Osteoblast (primary cell): ENCODE data around the gene CDSN. TPM values are rescaled to one million over a fixed set of nuclear protein-coding genes. Genes with fewer than 3 reads are reported as not detected.

Experiments
- DNase-seq: peaks from one replicate; pipeline ENCODE4 v3.0.0; 2011; ENCODE audit warnings: low spot score, mixed read lengths; ENCODE audit not compliant: insufficient read length; ENCODE audit errors: missing footprints
- H2AFZ ChIP-seq: 2 replicates; pipeline ENCODE4 v1.6.0; 2011; ENCODE audit warnings: mild to moderate bottlenecking, low read length
- H3K27ac ChIP-seq: 2 replicates; pipeline ENCODE4 v1.5.1; 2011; ENCODE audit warnings: mild to moderate bottlenecking, low read depth, low read length, moderate library complexity
- H3K27me3 ChIP-seq: 2 replicates; pipeline ENCODE4 v1.6.0; 2012; ENCODE audit warnings: mild to moderate bottlenecking, control low read depth, inconsistent platforms, low read length, moderate library complexity; ENCODE audit not compliant: insufficient read depth
- H3K36me3 ChIP-seq: 2 replicates; pipeline ENCODE4 v1.5.1; 2011; ENCODE audit warnings: mild to moderate bottlenecking, low read length, control low read depth, moderate library complexity; ENCODE audit not compliant: insufficient read depth
- H3K4me1 ChIP-seq: 2 replicates; pipeline ENCODE4 v1.5.1; 2011; ENCODE audit warnings: mild to moderate bottlenecking, low read length, control low read depth, moderate library complexity; ENCODE audit not compliant: insufficient read depth
- H3K4me2 ChIP-seq: 2 replicates; pipeline ENCODE4 v1.6.0; 2011; ENCODE audit warnings: mild to moderate bottlenecking, low read length; ENCODE audit not compliant: insufficient read depth
- H3K4me3 ChIP-seq: fragments of 200-600 bp; sonication (generic); 3 replicates; pipeline ENCODE4 v1.5.1; 2012; ENCODE audit warnings: mild to moderate bottlenecking, low read length, inconsistent platforms; ENCODE audit not compliant: insufficient read depth
- H3K79me2 ChIP-seq: 2 replicates; pipeline ENCODE4 v1.6.0; 2012; ENCODE audit warnings: mild to moderate bottlenecking, low read length, control low read depth, inconsistent platforms; ENCODE audit not compliant: insufficient read depth
- H3K9me3 ChIP-seq: 2 replicates; pipeline ENCODE4 v1.5.1; 2011; ENCODE audit warnings: low read depth, low read length, control low read depth
- H4K20me1 ChIP-seq: 2 replicates; pipeline ENCODE4 v1.6.0; 2012; ENCODE audit warnings: mild to moderate bottlenecking, low read length, control low read depth; ENCODE audit not compliant: insufficient read depth
- total RNA-seq: library from RNA; depleted of rRNA; stranded (reverse); fragments of >200 nt; gene quantifications from 2 replicates; pipeline ENCODE4 v1.2.3, GENCODE V29; 2012
- TF ChIP-seq, protein P1 (sequence below): IDR thresholded peaks from 2 replicates; pipeline ENCODE4 v1.5.1; 2011; ENCODE audit warnings: mild to moderate bottlenecking, low read depth, low read length, moderate library complexity; ENCODE audit errors: extremely low read depth

The CDSN gene
- total RNA-seq, 1 donor, result not detected

GRCh38 chr6:31113861-31114540 lies 6.2 kb downstream of the CDSN start:
- peaks cover 24% of the 10 kb centered on the region for H3K27me3 ChIP-seq
- no peaks in the 10 kb centered on the region for H4K20me1 ChIP-seq
- H3K79me2 ChIP-seq, result no peaks in the 10 kb centered on the region
- peak overlapping the region; percentile 64 for H3K4me2 ChIP-seq
- DNase-seq, result peak; percentile 81
- no peak overlapping the region for H3K27ac ChIP-seq
- H3K36me3 ChIP-seq, result no peaks in the 10 kb centered on the region
- no peak overlapping the region for H3K4me3 ChIP-seq
- H3K4me1 ChIP-seq, result peaks cover 18% of the 10 kb centered on the region
- TF ChIP-seq, protein P1, sequence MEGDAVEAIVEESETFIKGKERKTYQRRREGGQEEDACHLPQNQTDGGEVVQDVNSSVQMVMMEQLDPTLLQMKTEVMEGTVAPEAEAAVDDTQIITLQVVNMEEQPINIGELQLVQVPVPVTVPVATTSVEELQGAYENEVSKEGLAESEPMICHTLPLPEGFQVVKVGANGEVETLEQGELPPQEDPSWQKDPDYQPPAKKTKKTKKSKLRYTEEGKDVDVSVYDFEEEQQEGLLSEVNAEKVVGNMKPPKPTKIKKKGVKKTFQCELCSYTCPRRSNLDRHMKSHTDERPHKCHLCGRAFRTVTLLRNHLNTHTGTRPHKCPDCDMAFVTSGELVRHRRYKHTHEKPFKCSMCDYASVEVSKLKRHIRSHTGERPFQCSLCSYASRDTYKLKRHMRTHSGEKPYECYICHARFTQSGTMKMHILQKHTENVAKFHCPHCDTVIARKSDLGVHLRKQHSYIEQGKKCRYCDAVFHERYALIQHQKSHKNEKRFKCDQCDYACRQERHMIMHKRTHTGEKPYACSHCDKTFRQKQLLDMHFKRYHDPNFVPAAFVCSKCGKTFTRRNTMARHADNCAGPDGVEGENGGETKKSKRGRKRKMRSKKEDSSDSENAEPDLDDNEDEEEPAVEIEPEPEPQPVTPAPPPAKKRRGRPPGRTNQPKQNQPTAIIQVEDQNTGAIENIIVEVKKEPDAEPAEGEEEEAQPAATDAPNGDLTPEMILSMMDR, result no peak
- H2AFZ ChIP-seq, result peak overlapping the region; percentile 49
- no peaks in the 10 kb centered on the region for H3K9me3 ChIP-seq

DNA sequence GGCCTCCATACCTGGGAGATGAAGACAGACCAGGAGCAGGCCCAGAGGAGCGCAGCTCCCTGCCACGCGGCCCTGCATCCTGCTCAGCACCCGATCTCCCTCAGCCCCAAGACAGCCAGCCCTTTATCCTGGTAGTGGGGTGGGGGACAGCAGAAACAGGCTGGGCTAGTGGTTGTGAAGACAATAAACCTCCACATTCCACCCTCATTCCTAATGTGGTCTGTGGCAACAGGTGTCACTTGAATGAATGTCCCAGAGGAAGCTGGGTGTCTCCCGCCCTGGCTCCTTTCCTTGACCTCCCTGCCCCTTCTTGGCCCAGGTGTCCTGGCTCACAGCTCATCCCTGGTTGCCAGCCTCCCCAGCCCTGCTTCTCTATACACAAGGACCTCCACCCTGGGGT lies 7.8 kb downstream of the CDSN start, which contains the start of gene C6orf15:
Gene C6orf15 (minus strand): TSS at position 98 of the 400 bp plus-strand sequence. CDS start 20 bp downstream, at position 78.
- H3K4me1 ChIP-seq, result peaks cover 18% of the 10 kb centered on the region
- no peaks in the 10 kb centered on the region for H4K20me1 ChIP-seq
- no peak within 1 kb of the TSS for H3K27ac ChIP-seq
- no peaks in the 10 kb centered on the region for H3K79me2 ChIP-seq
- no peaks in the 10 kb centered on the region for H3K9me3 ChIP-seq
- H3K4me2 ChIP-seq, result no peak within 1 kb of the TSS
- H3K27me3 ChIP-seq, result peaks cover 28% of the 10 kb centered on the region
- H3K36me3 ChIP-seq, result no peaks in the 10 kb centered on the region
- TF ChIP-seq, protein P1, result no peak
- no peak within 1 kb of the TSS for H3K4me3 ChIP-seq
- H2AFZ ChIP-seq, result no peak within 1 kb of the TSS
- DNase-seq, result peak; percentile 21

GRCh38 chr6:31111712-31112111 lies 8.5 kb downstream of the CDSN start:
- H3K9me3 ChIP-seq, result no peaks in the 10 kb centered on the region
- H3K27ac ChIP-seq, result no peak overlapping the region
- TF ChIP-seq, protein P1, result no peak
- no peak overlapping the region for H3K4me2 ChIP-seq
- H3K36me3 ChIP-seq, result no peaks in the 10 kb centered on the region
- DNase-seq, result peak; percentile 21
- peaks cover 34% of the 10 kb centered on the region for H3K27me3 ChIP-seq
- no peak overlapping the region for H2AFZ ChIP-seq
- H3K4me3 ChIP-seq, result no peak overlapping the region
- H3K79me2 ChIP-seq, result no peaks in the 10 kb centered on the region
- no peaks in the 10 kb centered on the region for H4K20me1 ChIP-seq
- peaks cover 18% of the 10 kb centered on the region for H3K4me1 ChIP-seq

- peaks cover 31% of the 10 kb centered on the region for H3K27me3 ChIP-seq
Measured at GRCh38 chr6:31110825-31111582, 9.2 kb downstream of the CDSN start.

More at GRCh38 chr6:31110825-31111582, 9.2 kb downstream of the CDSN start:
- Histone ChIP-seq H3K36me3 (no peaks in the 10 kb centered on the region), H3K9me3 (no peaks in the 10 kb centered on the region), H2AFZ (no peak overlapping the region), H3K4me3 (no peak overlapping the region), H3K4me2 (no peak overlapping the region), H3K27ac (no peak overlapping the region), H3K4me1 (peaks cover 18% of the 10 kb centered on the region), H3K79me2 (no peaks in the 10 kb centered on the region), H4K20me1 (no peaks in the 10 kb centered on the region)
- TF ChIP-seq, protein P1, result no peak
- peak; percentile 19 for DNase-seq
